GM23338 (cell line): ENCODE measurements around the gene ZP3.

ENCODE experiments used
- CTCF ChIP-seq, 2 experiments: fragments of 200-600 bp in 1 of 2; sonication (generic) in 1 of 2; conservative IDR thresholded peaks; 2 replicates each; pipeline versions ENCODE4 v1.5.1 to v1.6.1; 2016 to 2017; ENCODE audit warnings: antibody characterized with exemption in 2 of 2, low read depth in 2 of 2, mild to moderate bottlenecking in 2 of 2, moderate library complexity in 1 of 2
- ETS1 ChIP-seq: IDR thresholded peaks from 2 replicates; pipeline ENCODE4 v1.6.1; 2016; ENCODE audit warnings: antibody characterized with exemption
- EZH2 ChIP-seq: fragments of 200-600 bp; sonication (generic); IDR thresholded peaks from one replicate; pipeline ENCODE4 v1.8.0; 2017; ENCODE audit warnings: antibody characterized with exemption, mild to moderate bottlenecking, low read depth; ENCODE audit not compliant: unreplicated experiment
- EZH2phosphoT487 ChIP-seq: fragments of 200-600 bp; sonication (generic); IDR thresholded peaks from one replicate; pipeline ENCODE4 v1.8.1; 2018; ENCODE audit warnings: antibody characterized with exemption; ENCODE audit not compliant: unreplicated experiment
- JUNB ChIP-seq: IDR thresholded peaks from one replicate; pipeline ENCODE4 v1.6.1; 2016; ENCODE audit warnings: antibody characterized with exemption; ENCODE audit not compliant: unreplicated experiment
- POLR2AphosphoS5 ChIP-seq: IDR thresholded peaks from 2 replicates; pipeline ENCODE4 v1.6.1; 2016; ENCODE audit warnings: antibody characterized with exemption, low read depth
- STAT1 ChIP-seq: IDR thresholded peaks from one replicate; pipeline ENCODE4 v1.6.1; 2016; ENCODE audit warnings: antibody characterized with exemption; ENCODE audit not compliant: unreplicated experiment
- ZNF114 ChIP-seq: fragments of 250-450 bp; sonication (Bioruptor Pico); IDR thresholded peaks from 2 replicates; pipeline ENCODE4 v1.5.0; 2020; ENCODE audit warnings: mild to moderate bottlenecking, moderate library complexity

- TF ChIP-seq CTCF (conservative IDR thresholded peaks at IDR 0.05; ENCODE audit: low read depth in 2 of 2) (no peak), EZH2 (no peak), ZNF114 (no peak), STAT1 (no peak), EZH2phosphoT487 (no peak), ETS1 (no peak), JUNB (no peak), POLR2AphosphoS5 (no peak)
These were observed 6.1 kb downstream of the ZP3 start for GRCh38 chr7:76430836-76431235.
